SW480 (cell line): ENCODE results near the gene ZNF436.
"Not testable (repeated sequence)": the region's sequence is repeated elsewhere in the genome, so short reads cannot be mapped to it uniquely, and the experiment has no call there.

Experiments used
- DNase-seq: peaks from one replicate; pipeline ENCODE4 v3.0.0-alpha.2; 2016; ENCODE audit warnings: low spot score

ZNF436 gene

GRCh38 chr1:23366598-23366997 is 3.0 kb downstream of the ZNF436 start:
- DNase-seq: no peak

DNA sequence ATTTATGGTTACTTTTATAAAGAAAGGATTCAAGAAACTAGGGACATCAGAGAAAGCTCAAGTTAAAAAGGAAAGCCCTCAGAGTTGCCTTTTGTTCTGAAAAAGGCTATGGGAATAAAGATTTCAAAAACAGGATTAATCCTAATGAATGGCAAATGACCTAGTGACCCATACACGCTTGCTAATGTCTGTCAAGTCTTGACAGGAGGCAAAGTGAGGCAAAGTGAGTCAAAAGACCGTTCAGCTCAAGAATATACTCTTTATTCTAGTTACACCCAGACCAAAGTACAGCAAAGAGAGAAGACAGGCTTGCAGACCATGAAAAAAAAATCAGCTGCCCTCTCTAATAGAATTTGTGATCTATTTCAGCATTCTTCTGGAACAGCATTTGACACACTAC is 3.5 kb downstream of the ZNF436 start:
- DNase-seq: no peak

DNA sequence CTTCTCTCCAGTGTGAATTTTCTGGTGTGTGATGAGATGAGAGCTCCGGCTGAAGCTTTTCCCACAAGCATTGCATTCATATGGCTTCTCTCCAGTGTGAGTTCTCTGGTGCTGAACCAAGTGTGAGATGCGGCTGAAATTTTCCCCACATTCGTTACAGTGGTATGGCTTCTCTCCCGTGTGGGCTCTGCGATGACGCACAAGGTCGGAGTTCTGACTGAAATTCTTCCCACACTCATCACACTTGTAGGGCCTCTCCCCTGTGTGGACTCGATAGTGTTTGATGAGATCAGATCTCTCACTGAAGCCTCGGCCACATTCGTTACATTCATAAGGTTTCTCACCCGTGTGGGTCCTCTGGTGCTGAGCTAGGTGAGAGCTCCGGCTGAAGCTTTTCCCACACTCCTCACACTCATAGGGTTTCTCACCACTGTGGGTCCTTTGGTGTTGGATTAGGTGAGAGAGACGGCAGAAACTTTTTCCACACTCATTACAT is 7.4 kb downstream of the ZNF436 start:
- DNase-seq: no peak

- DNase-seq: no peak
Measured at GRCh38 chr1:23358310-23358875, 11.2 kb downstream of the ZNF436 start.

DNA sequence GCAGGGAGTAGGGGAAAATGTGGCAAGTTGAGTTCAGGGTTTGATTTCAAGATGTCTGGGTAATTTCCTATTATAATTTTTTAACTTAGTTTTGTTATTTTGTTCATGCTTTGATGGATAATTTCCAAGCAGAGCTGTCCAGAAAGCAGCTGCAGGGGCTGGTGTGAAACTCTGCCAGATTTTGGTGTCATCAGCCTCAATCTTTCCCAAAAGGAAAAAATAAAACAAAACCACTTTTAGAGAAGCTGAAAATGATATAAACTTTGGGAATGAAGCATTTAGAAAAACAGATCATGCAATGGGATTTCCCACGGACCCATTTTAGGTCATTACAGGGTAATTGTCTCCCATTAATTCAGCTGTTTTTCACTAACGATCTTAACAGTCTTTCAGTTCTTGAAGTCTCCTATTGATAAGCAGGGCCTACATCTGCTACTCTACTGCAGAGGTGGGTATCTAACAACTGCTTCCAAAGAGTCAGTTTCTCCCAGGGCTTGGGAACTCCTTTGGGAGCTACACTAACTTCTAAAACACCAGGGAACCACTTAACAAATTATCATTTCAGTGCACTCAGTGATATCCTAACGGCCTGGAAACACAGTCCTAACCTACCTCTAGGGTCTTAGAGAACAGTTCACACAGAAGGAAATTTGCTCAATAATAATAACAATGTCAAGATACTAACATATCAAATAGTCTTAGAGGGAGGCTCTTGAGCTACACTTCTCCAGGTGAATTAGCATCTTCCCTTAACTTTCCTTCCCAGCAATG is 12.3 kb downstream of the ZNF436 start:
- no peak for DNase-seq

- no peak for DNase-seq
Measured at GRCh38 chr1:23356471-23357137, 13.0 kb downstream of the ZNF436 start.

- no peak for DNase-seq
Measured at GRCh38 chr1:23354245-23354644, 15.4 kb downstream of the ZNF436 start.

DNA sequence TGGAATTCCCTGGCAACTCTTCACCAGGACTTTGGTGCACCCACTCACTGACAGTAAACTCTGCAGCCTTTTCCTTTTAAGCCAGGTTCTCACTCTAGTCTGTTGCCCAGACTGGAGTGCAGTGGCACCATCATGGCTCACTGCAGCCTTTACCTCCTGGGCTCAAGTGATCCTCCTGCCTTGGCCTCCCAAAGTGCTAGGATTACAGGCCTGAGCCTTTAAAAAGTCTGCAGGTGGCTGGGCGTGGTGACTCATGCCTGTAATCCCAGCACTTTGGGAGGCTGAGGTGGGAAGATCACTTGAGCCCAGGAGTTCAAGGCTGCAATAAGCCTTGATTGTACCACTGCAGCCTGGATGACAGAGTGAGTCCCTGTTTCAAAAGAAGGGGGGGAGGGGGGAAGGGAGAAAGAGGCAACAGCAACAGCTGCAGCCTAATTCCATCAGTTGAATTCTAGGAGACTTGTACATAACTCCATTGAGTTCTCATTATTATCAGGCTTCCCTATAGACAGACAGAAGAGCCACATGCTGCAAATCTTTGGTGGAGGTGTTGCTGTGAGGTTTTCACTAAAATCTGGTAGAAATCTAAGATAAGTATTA is 17.4 kb downstream of the ZNF436 start:
- DNase-seq: no peak

DNA sequence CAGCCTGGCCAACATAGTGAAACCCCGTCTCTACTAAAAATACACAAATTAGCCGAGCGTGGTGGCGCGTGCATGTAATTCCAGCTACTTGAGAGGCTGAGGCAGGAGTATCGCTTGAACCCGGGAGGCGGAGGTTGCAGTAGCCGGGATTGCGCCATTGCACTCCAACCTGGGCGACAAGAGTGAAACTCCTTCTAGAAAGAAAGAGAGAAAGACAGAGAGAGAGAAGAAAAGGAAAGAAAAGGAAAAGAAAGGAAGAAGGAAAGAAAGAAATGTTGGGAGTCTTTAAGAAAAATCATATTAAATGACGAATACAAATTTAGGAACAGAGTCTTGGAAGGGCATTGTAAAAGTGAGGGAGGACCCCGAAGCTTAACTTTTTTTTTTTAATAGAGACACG is 23.7 kb downstream of the ZNF436 start:
- no peak for DNase-seq

- peak; percentile 39 for DNase-seq
Measured at GRCh38 chr1:23344987-23345472, 24.6 kb downstream of the ZNF436 start.

DNA sequence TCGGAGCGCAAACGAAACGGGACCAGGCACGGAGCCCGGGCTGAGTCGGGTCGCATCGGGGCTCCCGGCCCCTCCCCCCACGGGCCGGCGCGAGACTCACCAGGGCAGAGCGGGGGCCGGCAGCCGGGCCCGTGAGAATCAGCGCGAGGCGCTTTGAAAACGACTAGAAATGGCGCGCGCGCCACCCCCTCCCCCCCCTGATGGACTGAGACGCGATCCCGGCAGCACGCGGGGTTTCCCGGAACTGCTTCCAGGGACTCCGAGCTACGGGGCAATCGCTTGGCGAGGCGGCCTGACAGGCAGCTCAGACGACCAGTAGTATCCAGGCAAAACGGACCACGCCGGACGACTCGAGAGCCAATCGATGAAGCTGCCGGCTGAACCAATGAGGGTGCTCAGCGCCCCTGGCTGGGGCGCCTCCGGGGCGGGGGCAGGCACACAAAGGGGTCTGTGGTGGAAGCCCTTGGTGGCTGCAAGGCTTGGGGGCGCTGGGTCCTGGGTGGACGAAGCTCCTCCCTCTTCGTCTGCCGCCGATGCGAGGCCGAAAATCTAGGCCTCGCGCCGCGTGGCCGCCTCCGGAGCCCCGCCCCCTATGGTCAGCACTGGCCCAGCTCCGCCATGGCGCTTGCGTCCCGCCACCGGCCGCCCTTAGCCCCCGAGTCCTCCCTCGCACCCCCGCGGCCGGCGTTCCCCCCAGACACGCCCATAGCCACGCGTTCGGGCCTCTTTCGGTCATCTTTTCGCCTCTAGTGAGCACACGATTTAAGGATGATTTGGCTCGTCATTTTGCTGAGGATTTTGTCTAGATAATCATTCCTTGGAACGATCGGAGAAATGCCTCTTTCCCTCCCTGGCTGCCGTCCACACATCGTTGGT is 25.3 kb downstream of the ZNF436 start, which contains the start of gene HNRNPR:
Gene HNRNPR, minus strand, starts transcription at position 174 of the 876 bp plus-strand sequence. CDS start 3,276 bp downstream, outside the sequence.
- DNase-seq: peak; percentile 99

DNA sequence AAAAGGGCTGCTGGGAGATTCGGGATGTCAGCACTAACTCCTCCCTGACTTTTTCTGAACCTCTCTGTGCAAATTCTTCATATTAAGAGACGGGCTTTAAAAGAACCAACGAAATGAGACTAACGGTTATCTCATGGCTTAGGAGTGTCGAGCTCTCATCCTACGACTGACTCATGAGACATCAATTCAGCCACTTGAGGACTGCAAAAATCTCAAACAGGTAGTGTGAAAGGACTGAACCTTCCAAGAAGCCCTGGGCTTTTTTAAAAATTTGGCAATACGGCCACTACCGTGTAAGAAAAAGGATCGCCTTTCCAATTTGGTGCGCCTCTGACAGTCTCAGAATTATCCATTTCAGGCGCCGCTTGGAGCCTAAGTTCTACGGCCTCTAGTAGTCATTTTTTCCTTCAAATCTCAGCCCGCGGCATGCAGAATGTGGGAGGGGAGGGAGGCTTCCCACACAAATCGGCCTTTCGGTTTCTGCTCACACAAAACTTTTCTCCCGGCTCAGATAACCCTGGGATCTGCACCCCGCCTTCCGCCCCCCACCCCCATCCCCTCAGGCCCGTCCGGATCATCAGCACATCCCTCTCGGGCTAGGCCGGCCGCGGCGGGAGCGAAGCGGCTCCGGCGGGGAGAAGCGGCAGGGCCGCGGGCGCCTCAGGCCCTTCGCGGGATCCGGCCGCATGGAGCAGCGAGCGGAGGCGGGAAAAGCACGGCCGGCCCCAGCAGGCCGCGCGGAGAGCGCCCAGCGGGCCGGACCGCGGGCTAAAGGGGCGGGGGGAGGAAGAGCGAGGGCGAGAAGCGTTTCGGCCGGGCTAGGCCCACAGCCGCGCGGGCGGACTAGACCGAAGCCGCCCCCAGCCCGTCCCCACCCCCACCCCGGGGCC is 26.2 kb downstream of the ZNF436 start:
- DNase-seq: peak; percentile 62

GRCh38 chr1:23341931-23342692 is 27.5 kb downstream of the ZNF436 start:
- DNase-seq: no peak

- no peak for DNase-seq
Measured at GRCh38 chr1:23339632-23340031, 30.0 kb downstream of the ZNF436 start.

DNA sequence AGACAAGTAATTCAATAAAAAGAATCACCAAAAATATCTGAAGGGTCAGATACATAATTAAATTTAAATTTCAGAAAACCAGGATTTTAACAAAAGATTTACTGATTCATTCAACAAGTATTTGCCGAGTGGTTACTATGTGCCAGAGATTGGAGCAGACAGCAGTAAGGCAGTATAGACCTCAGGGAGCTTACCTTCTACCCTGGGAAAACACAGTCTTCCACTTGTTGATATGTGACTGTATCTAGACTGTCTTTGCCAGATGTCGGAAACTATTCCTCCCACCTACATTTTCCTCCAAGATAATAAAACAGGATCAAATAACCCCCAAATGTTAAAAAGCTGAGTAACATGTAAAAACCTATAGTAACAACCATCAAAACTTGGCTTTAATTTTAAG is 31.8 kb downstream of the ZNF436 start:
- no peak for DNase-seq

DNA sequence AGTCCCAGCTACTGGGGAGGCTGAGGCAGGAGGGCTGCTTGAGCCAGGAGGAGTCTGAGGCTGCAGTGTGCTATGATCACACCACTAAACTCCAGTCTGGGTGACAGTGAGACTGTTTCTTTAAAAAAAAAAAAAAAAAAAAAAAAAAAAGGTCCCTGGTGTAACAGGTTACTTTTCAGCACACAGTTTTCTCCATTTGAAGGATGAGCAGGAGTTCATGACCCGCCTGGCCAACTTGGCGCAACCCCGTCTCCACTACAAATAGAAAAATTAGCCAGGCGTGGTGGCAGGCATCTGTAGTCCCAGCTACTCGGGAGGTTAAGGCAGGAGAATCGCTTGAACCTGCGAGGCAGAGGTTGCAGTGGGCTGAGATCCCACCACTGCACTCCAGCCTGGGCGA is 37.9 kb downstream of the ZNF436 start:
- no peak for DNase-seq

DNA sequence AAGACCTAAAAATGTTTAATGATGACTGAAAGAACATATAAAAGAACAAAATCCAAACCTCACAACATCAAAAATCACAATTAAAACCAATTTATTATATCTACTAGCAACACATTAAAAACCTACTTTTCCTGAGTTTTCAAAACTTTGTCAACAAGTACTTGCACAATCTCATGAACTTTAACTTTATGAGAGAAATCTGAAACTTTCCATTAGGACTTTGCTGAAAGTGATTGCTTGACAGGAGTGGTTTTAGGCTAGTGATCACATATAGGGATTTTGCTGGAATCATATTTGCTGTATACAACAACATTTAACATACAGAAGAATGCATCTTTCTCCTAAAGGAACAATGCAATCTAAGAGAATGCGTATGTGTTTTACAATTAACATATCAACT is 38.8 kb downstream of the ZNF436 start:
- DNase-seq: no peak

- no peak for DNase-seq
Measured at GRCh38 chr1:23325393-23325792, 44.2 kb downstream of the ZNF436 start.

- no peak for DNase-seq
Measured at GRCh38 chr1:23322770-23323169, 46.9 kb downstream of the ZNF436 start.

DNA sequence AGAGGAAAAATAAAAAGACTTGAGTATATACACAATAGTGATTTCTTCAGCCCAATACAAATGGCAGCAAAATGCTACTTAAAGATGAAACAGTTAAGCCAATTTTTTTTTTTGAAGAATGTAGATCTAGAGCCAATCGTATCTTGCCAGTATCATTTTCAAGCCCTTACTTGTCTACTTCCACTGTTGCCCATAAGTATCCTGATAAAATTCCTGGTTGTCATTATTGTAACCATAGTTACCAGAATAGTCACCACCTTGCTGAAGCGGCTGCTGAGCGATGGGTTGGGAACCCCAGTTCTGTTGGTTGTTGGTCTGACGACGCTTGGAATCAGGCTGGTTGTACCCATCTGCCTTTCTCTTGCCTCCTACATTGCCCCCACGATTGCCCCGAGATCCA is 59.4 kb downstream of the ZNF436 start:
- DNase-seq: not testable (repeated sequence)
